Endothelial cell of umbilical vein (primary cell): ENCODE results near the gene CSH2. TPM values are rescaled to one million over a fixed set of nuclear protein-coding genes. Genes with fewer than 3 reads are reported as not detected.
"Not testable (repeated sequence)": the region's sequence is repeated elsewhere in the genome, so short reads cannot be mapped to it uniquely, and the experiment has no call there.

Source experiments
- BruUV-seq: library from RNA; stranded (reverse); fragments of 400-500 nt; replicated peaks from 2 replicates; lab custom pipeline; 2021; lab: Mats Ljungman, UMichigan
- CTCF ChIA-PET: fragments of 300-600, 350-600 bp; sonication (Branson Sonifier 250); formaldehyde crosslinking; loops from one replicate; lab custom pipeline; 2021; ENCODE audit warnings: antibody characterized with exemption, inconsistent platforms; lab: Charles Lee
- POLR2A ChIA-PET: fragments of 300-600, 350-600 bp; sonication (Branson Sonifier 250); formaldehyde crosslinking; loops from one replicate; lab custom pipeline; 2021; ENCODE audit warnings: antibody characterized with exemption, inconsistent platforms; lab: Charles Lee
- DNase-seq: peaks from one replicate; pipeline ENCODE4 v3.0.0-alpha.2; 2011; ENCODE audit warnings: low read depth, low spot score
- FAIRE-seq: peaks from 2 replicates; lab custom pipeline; 2011; peaks lifted over from hg19 to GRCh38; lab: Jason Lieb, UNC
- H2AFZ ChIP-seq: 2 replicates; pipeline ENCODE4 v1.6.0; 2012; ENCODE audit warnings: low read depth, low read length, control low read depth, inconsistent platforms
- H3K27ac ChIP-seq: 2 replicates; pipeline ENCODE4 v1.5.1; 2011; ENCODE audit warnings: low read depth, mild to moderate bottlenecking, control low read depth, low read length, moderate library complexity; ENCODE audit not compliant: insufficient read depth
- H3K27me3 ChIP-seq, 2 experiments: 2 replicates each; pipeline versions ENCODE4 v1.6.0 to v1.6.1; 2011; ENCODE audit warnings: low read length in 2 of 2, mixed read lengths in 1 of 2; ENCODE audit not compliant: control insufficient read depth in 2 of 2, insufficient read depth in 2 of 2
- H3K36me3 ChIP-seq, 2 experiments: 2 replicates in 1 of 2; 3 replicates in 1 of 2; pipeline ENCODE4 v1.5.1; 2011; ENCODE audit warnings: low read length in 2 of 2, mild to moderate bottlenecking in 1 of 2, moderate library complexity in 1 of 2; ENCODE audit not compliant: control insufficient read depth in 2 of 2, insufficient read depth in 2 of 2; ENCODE audit errors: extremely low read depth in 1 of 2
- H3K4me1 ChIP-seq: 3 replicates; pipeline ENCODE4 v1.5.1; 2011; ENCODE audit warnings: mild to moderate bottlenecking, low read length; ENCODE audit not compliant: control insufficient read depth, insufficient read depth; ENCODE audit errors: extremely low read depth
- H3K4me2 ChIP-seq: 2 replicates; pipeline ENCODE4 v1.6.1; 2011; ENCODE audit warnings: low read length, control low read depth, mixed read lengths; ENCODE audit not compliant: insufficient read depth
- H3K4me3 ChIP-seq, 3 experiments: fragments of 200-600 bp in 1 of 3; sonication (generic), shearing (Covaris generic) in 1 of 3; replicated peaks in 1 of 3; 2 replicates each; pipeline ENCODE4 v1.5.1; 2011 to 2016; ENCODE audit warnings: control low read depth in 3 of 3, low read length in 3 of 3, mild to moderate bottlenecking in 2 of 3, inconsistent platforms in 1 of 3, low read depth in 1 of 3, moderate library complexity in 1 of 3; ENCODE audit not compliant: insufficient read depth in 1 of 3
- H3K79me2 ChIP-seq: 2 replicates; pipeline ENCODE4 v1.6.0; 2012; ENCODE audit warnings: low read length, inconsistent platforms; ENCODE audit not compliant: control insufficient read depth, insufficient read depth
- H3K9ac ChIP-seq: replicated peaks from 2 replicates; pipeline ENCODE3; 2011; ENCODE audit warnings: low read length, control low read depth; ENCODE audit not compliant: insufficient read depth; ENCODE audit errors: extremely low read depth
- H3K9me1 ChIP-seq: replicated peaks from 3 replicates; pipeline ENCODE4 v1.6.0; 2011; ENCODE audit warnings: mild to moderate bottlenecking, low read length; ENCODE audit not compliant: control insufficient read depth, insufficient read depth; ENCODE audit errors: extremely low read depth
- H3K9me3 ChIP-seq: replicated peaks from 2 replicates; pipeline ENCODE4 v1.5.1; 2012; ENCODE audit warnings: low read length, inconsistent platforms; ENCODE audit not compliant: control insufficient read depth, insufficient read depth
- H4K20me1 ChIP-seq: replicated peaks from 2 replicates; pipeline ENCODE3; 2011; ENCODE audit warnings: mild to moderate bottlenecking, low read length; ENCODE audit not compliant: control insufficient read depth, insufficient read depth; ENCODE audit errors: extremely low read depth
- dilution Hi-C: fragments of 300-500 bp; cut with MboI; formaldehyde crosslinking; loops from one replicate; pipeline ENCODE4 v1.15.0; 2019; ENCODE audit warnings: low sequenced_read_pairs; ENCODE audit not compliant: extremely low pct_ligation_motif_present
- intact Hi-C: fragments of 100-400 bp; cut with micrococcal nuclease; formaldehyde crosslinking; loops from one replicate; pipeline ENCODE4 v1.10.0; 2022
- polyA plus RNA-seq, 4 experiments: library from polyadenylated mRNA; depleted of rRNA in 3 of 4; stranded (reverse) in 3 of 4; unstranded in 1 of 4; fragments of >200 nt; gene quantifications; 2 replicates each; pipeline versions ENCODE4 v1.2.1 to v1.2.3, GENCODE V29; 2011 to 2012; ENCODE audit warnings: missing spikeins in 1 of 4
- total RNA-seq: library from RNA; stranded (reverse); gene quantifications from 2 replicates; pipeline ENCODE4 v1.2.3, GENCODE V29; 2021

Gene CSH2
- total and polyA plus RNA-seq, 2 donors (not counting 3 experiments of a cell fraction or from before 2014, with no cell fraction given) = not detected

- H3K4me3 ChIP-seq, BruUV-seq, H3K9me3 ChIP-seq, H4K20me1 ChIP-seq, POLR2A ChIA-PET, H3K79me2 ChIP-seq, H3K9ac ChIP-seq, H3K27ac ChIP-seq, H3K4me2 ChIP-seq, FAIRE-seq, H2AFZ ChIP-seq, dilution Hi-C loops, intact Hi-C loops, CTCF ChIA-PET, H3K4me1 ChIP-seq, DNase-seq, H3K9me1 ChIP-seq, H3K36me3 ChIP-seq: not testable (repeated sequence)
- peaks cover 9 to 11% of the 10 kb centered on the region in 2 experiments for H3K27me3 ChIP-seq
Measured at GRCh38 chr17:63896524-63897354, 23.3 kb upstream of the CSH2 start, which contains the start of gene CSH1. Gene CSH1, minus strand, starts transcription at chr17:63896574. Its CDS starts 63 bp downstream, at chr17:63896511.

GRCh38 chr17:63894821-63895220, 21.3 kb upstream of the CSH2 start:
- H2AFZ ChIP-seq, H3K9me3 ChIP-seq, POLR2A ChIA-PET, H3K79me2 ChIP-seq, CTCF ChIA-PET, dilution Hi-C loops, H3K4me2 ChIP-seq, intact Hi-C loops, H3K4me3 ChIP-seq, FAIRE-seq, BruUV-seq, H4K20me1 ChIP-seq, H3K27ac ChIP-seq, H3K36me3 ChIP-seq, H3K9ac ChIP-seq, H3K4me1 ChIP-seq, DNase-seq, H3K9me1 ChIP-seq: not testable (repeated sequence)
- peaks cover 6 to 11% of the 10 kb centered on the region in 2 experiments for H3K27me3 ChIP-seq

DNA sequence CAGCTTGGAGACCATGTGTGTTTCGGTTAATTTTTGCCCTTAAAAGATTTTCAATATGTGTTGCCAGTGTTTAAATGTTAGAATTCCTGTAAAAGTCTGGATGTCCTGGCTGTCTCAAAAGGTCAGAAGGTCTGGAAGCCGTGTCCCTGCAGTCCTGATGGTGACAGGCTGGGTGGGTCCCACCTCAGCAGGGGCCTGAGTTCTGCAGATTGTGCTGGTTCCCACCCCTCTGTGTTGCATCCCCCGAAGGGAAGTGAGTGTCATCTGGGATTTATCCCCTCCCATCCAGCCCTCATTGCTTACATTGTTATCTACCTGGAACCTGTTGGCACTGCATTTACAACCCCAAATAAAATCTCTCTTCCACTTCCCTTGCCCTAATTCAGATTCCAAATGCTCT, 20.5 kb upstream of the CSH2 start:
- H3K27ac ChIP-seq, H3K4me1 ChIP-seq, H4K20me1 ChIP-seq, H2AFZ ChIP-seq, POLR2A ChIA-PET, FAIRE-seq, H3K4me2 ChIP-seq, H3K27me3 ChIP-seq, H3K79me2 ChIP-seq, dilution Hi-C loops, H3K4me3 ChIP-seq, H3K36me3 ChIP-seq, H3K9me3 ChIP-seq, BruUV-seq, intact Hi-C loops, H3K9me1 ChIP-seq, DNase-seq, H3K9ac ChIP-seq: not testable (repeated sequence)
- CTCF ChIA-PET = interaction anchor here (2.1 kb wide), 1 partner anchor 14 kb away, joined by 5 read pairs; no protein-coding TSS in a partner anchor
